Astrocyte (in vitro differentiated cells and primary cell): ENCODE results near the gene KREMEN1. TPM values are rescaled to one million over a fixed set of nuclear protein-coding genes. Genes with fewer than 3 reads are reported as not detected.

Experiments
- DNase-seq: peaks from one replicate; pipeline ENCODE4 v3.0.0-alpha.2; 2010; ENCODE audit warnings: low read depth
- FAIRE-seq: peaks from 2 replicates; lab custom pipeline; 2011; peaks lifted over from hg19 to GRCh38; lab: Jason Lieb, UNC
- H2AFZ ChIP-seq: 2 replicates; pipeline ENCODE4 v1.6.0; 2012; ENCODE audit warnings: low read depth, low read length, inconsistent platforms
- H3K27ac ChIP-seq: 2 replicates; pipeline ENCODE4 v1.5.1; 2011; ENCODE audit warnings: low read depth, low read length, inconsistent platforms
- H3K27me3 ChIP-seq: 2 replicates; pipeline ENCODE4 v1.6.0; 2011; ENCODE audit warnings: low read length, inconsistent platforms; ENCODE audit not compliant: insufficient read depth
- H3K36me3 ChIP-seq: 2 replicates; pipeline ENCODE4 v1.5.1; 2011; ENCODE audit warnings: low read length, inconsistent platforms; ENCODE audit not compliant: insufficient read depth
- H3K4me1 ChIP-seq: 2 replicates; pipeline ENCODE4 v1.5.1; 2011; ENCODE audit warnings: low read length, inconsistent platforms; ENCODE audit not compliant: insufficient read depth
- H3K4me2 ChIP-seq: 2 replicates; pipeline ENCODE4 v1.6.0; 2012; ENCODE audit warnings: low read length, inconsistent platforms
- H3K4me3 ChIP-seq: 2 replicates; pipeline ENCODE4 v1.5.1; 2011; ENCODE audit warnings: low read depth, mild to moderate bottlenecking, low read length, inconsistent platforms; ENCODE audit not compliant: insufficient read depth
- H3K79me2 ChIP-seq: 2 replicates; pipeline ENCODE4 v1.6.0; 2012; ENCODE audit warnings: mild to moderate bottlenecking, low read length, inconsistent platforms; ENCODE audit not compliant: insufficient read depth
- H3K9ac ChIP-seq: 2 replicates; pipeline ENCODE4 v1.6.0; 2012; ENCODE audit warnings: mild to moderate bottlenecking, low read length, inconsistent platforms
- H3K9me3 ChIP-seq: 2 replicates; pipeline ENCODE4 v1.5.1; 2012; ENCODE audit warnings: low read depth, mild to moderate bottlenecking, low read length, inconsistent platforms; ENCODE audit not compliant: insufficient read depth
- H4K20me1 ChIP-seq: 2 replicates; pipeline ENCODE4 v1.6.0; 2012; ENCODE audit warnings: low read length, inconsistent platforms; ENCODE audit not compliant: insufficient read depth
- H3K27ac Mint-ChIP-seq: one replicate; pipeline ENCODE4 v1.8.0; 2021; ENCODE audit warnings: mild to moderate bottlenecking, mixed read lengths; ENCODE audit not compliant: unreplicated experiment
- H3K27me3 Mint-ChIP-seq: one replicate; pipeline ENCODE4 v1.8.0; 2021; ENCODE audit warnings: low read depth, mixed read lengths; ENCODE audit not compliant: unreplicated experiment
- H3K36me3 Mint-ChIP-seq: one replicate; pipeline ENCODE4 v1.8.0; 2021; ENCODE audit warnings: low read depth, mixed read lengths; ENCODE audit not compliant: unreplicated experiment
- H3K4me1 Mint-ChIP-seq: one replicate; pipeline ENCODE4 v1.8.0; 2021; ENCODE audit warnings: low read depth, mixed read lengths; ENCODE audit not compliant: unreplicated experiment
- H3K4me3 Mint-ChIP-seq: one replicate; pipeline ENCODE4 v1.8.0; 2021; ENCODE audit warnings: mild to moderate bottlenecking, moderate library complexity, mixed read lengths; ENCODE audit not compliant: unreplicated experiment
- H3K9me3 Mint-ChIP-seq: one replicate; pipeline ENCODE4 v1.8.0; 2021; ENCODE audit warnings: mild to moderate bottlenecking, mixed read lengths; ENCODE audit not compliant: unreplicated experiment
- EZH2 ChIP-seq: IDR thresholded peaks from 2 replicates; pipeline ENCODE4 v1.6.1; 2012; ENCODE audit warnings: mild to moderate bottlenecking, low read length, inconsistent platforms; ENCODE audit not compliant: insufficient read depth
- total RNA-seq: library from RNA; stranded (reverse); gene quantifications from 2 replicates; pipeline ENCODE4 v1.2.1, GENCODE V29; 2021
- TF ChIP-seq, protein P1 (sequence below): IDR thresholded peaks from 2 replicates; pipeline ENCODE4 v1.5.1; 2011; ENCODE audit warnings: low read depth, mild to moderate bottlenecking, inconsistent platforms, low read length, moderate library complexity; ENCODE audit not compliant: insufficient read depth

The KREMEN1 gene
- total RNA-seq, 1 donor from 2014 or later = 3.3 TPM

DNA sequence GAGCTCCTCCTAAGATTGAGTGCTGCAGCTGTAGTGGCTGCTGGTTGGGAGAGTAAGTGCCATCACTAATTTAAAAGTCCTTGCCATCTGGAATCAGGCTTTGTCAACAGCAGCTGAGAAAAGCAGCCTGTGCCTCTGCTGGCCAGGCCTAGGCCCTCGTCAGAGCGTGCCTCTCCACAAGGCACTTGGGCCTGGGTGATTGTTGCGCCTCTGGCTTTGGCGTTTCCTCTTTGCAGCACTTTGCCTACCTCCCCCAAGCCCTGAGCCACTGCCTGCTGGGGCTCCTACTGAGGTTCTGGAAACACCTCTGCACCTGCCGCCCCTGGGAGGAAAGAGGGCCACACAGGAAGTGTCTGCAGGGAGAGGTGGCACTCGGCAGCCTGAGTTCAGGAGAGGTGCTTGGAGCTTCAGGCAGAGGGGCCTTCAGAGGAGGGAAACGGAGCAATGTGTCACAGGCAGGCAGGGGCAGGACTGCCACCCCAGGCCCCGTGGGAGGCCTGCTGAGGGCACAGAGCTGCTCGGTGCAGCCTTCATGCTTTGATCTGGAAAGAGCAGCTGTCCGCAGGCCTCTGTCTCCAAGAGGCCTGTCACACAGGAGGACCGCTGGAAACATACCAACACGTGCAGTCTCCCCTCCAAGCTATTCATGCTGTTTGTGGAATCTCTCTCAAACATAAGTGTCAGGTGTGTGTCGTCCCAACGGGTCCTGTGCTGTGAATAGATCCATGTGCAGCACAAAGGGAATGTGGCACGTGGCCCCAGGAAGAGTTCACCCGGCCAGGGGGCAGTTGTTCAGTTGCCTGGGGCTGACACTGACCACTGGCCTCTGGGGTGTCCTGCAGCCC is 71.3 kb downstream of the KREMEN1 start:
- H3K4me1 ChIP-seq = no peaks in the 10 kb centered on the region
- no peak overlapping the region for H3K27ac Mint-ChIP-seq
- no peak for DNase-seq
- peaks cover 11% of the 10 kb centered on the region for H3K27me3 Mint-ChIP-seq
- H3K9ac ChIP-seq = no peak overlapping the region
- no peak overlapping the region for H3K4me2 ChIP-seq
- FAIRE-seq = no peak
- H3K4me3 ChIP-seq = no peak overlapping the region
- H3K27me3 ChIP-seq = no peaks in the 10 kb centered on the region
- no peaks in the 10 kb centered on the region for H3K36me3 ChIP-seq
- no peaks in the 10 kb centered on the region for H3K9me3 ChIP-seq
- no peaks in the 10 kb centered on the region for H3K9me3 Mint-ChIP-seq
- H2AFZ ChIP-seq = no peak overlapping the region
- H3K36me3 Mint-ChIP-seq = peaks cover 9% of the 10 kb centered on the region
- H3K4me3 Mint-ChIP-seq = no peak overlapping the region
- no peaks in the 10 kb centered on the region for H4K20me1 ChIP-seq
- no peak for TF ChIP-seq EZH2
- TF ChIP-seq, protein P1, sequence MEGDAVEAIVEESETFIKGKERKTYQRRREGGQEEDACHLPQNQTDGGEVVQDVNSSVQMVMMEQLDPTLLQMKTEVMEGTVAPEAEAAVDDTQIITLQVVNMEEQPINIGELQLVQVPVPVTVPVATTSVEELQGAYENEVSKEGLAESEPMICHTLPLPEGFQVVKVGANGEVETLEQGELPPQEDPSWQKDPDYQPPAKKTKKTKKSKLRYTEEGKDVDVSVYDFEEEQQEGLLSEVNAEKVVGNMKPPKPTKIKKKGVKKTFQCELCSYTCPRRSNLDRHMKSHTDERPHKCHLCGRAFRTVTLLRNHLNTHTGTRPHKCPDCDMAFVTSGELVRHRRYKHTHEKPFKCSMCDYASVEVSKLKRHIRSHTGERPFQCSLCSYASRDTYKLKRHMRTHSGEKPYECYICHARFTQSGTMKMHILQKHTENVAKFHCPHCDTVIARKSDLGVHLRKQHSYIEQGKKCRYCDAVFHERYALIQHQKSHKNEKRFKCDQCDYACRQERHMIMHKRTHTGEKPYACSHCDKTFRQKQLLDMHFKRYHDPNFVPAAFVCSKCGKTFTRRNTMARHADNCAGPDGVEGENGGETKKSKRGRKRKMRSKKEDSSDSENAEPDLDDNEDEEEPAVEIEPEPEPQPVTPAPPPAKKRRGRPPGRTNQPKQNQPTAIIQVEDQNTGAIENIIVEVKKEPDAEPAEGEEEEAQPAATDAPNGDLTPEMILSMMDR = no peak
- no peaks in the 10 kb centered on the region for H3K79me2 ChIP-seq
- no peak overlapping the region for H3K27ac ChIP-seq
- peaks cover 4% of the 10 kb centered on the region for H3K4me1 Mint-ChIP-seq

DNA sequence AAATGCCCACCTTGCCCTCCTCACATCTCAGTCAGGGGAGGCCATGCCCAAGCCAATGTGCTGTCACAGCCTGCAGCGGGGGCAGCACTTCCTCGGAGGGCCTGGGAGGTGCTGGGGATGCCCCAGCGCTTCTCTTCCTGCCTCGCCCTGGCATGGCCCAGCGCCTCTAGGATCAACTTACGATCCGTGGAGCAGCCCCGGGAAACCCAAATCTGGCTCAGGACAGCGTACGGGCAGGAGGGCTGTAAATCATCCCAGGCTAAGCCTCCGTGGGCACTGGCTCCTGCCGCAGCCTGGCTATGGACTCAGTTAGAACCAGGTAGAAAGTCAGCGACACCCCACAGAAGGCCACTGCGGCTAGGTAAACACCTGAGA is 71.9 kb downstream of the KREMEN1 start:
- Histone ChIP-seq H2AFZ (no peak overlapping the region), H3K4me2 (no peak overlapping the region), H3K27me3 (peaks cover 3% of the 10 kb centered on the region), H3K9ac (no peak overlapping the region), H3K27ac (no peak overlapping the region), H3K9me3 (no peaks in the 10 kb centered on the region), H3K79me2 (no peaks in the 10 kb centered on the region), H3K4me3 (no peak overlapping the region), H4K20me1 (no peaks in the 10 kb centered on the region), H3K4me1 (no peaks in the 10 kb centered on the region), H3K36me3 (no peaks in the 10 kb centered on the region)
- Mint-ChIP-seq H3K27ac (no peak overlapping the region), H3K36me3 (peaks cover 9% of the 10 kb centered on the region), H3K27me3 (peaks cover 11% of the 10 kb centered on the region), H3K4me1 (peaks cover 4% of the 10 kb centered on the region), H3K9me3 (no peaks in the 10 kb centered on the region), H3K4me3 (no peak overlapping the region)
- DNase-seq (no peak), FAIRE-seq (no peak)
- TF ChIP-seq, protein P1 = no peak
- TF ChIP-seq EZH2 = no peak
